Nucleus accumbens (tissue), 56 donors: ENCODE measurements around the gene FUCA1.
"Not testable (repeated sequence)": the region's sequence is repeated elsewhere in the genome, so short reads cannot be mapped to it uniquely, and the experiment has no call there.

ENCODE experiments used
- DNase-seq, 56 donors: peaks; one replicate each; lab custom pipeline; 2025; lab: John Stamatoyannopoulos, UW

The FUCA1 gene

GRCh38 chr1:23847482-23848095 is 20.5 kb downstream of the FUCA1 start:
- DNase-seq: not testable (repeated sequence)

DNA sequence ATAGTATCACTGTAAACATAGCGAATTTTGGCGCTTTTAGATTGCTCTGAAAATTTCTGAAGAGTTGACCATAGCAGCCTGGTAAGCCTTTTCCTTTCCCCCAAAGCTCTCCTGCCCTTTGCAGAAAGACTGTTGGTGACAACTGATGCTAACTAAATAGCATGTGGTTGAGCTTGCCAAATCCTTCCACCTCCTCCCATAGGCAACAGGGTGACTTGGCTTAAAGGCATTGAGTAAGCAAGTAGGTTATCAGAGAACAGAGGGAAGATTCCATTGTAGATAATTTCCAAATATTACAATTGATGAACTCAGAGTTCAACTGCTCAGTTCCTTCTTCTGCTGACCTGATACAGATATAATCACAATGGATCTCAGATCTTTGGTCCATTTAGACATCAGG is 22.9 kb downstream of the FUCA1 start:
- no peak for DNase-seq

GRCh38 chr1:23843644-23844043 is 24.4 kb downstream of the FUCA1 start:
- no peak for DNase-seq

DNA sequence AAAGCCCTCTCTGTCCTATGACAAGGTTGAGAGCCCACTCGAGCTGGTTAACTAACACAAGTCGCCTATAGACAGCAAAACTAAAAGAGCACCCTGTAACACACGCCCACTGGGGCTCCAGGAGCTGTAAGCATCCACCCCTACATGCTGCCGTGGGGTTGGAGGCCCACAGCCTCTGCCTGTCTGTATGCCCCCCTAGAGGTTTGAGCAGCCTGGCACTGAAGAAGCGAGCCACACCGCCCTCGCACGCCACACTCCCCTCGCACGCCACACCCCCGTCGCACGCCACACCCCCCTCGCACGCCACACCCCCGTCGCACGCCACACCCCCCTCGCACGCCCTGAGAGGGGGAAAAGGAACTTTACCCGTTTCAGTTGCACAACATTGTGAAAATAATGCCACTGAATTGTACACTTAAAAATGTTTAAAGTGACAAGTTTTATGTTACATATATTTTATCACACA is 29.7 kb downstream of the FUCA1 start:
- DNase-seq: peak in 33 of 56 donors; percentile 1 to 62 (median 20)

DNA sequence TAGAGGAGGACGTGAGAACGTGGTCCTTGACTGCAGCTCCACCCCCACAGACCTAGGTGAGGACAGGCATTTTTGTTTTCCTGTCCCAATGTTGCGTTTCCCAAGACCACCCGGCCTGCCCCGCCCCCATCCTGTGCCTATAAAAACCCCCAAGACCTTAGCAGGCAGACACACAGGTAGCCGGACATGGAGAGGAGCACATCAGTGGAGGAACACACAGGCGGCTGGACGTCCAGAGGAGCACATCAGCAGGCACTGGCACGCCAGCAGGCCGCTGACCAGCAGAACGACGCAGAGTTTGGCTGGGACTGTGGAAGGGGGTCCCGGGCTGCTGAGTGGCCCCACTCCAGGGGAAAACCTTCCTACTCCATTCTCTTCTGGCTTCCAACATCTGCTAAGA is 30.2 kb downstream of the FUCA1 start:
- DNase-seq: no peak

DNA sequence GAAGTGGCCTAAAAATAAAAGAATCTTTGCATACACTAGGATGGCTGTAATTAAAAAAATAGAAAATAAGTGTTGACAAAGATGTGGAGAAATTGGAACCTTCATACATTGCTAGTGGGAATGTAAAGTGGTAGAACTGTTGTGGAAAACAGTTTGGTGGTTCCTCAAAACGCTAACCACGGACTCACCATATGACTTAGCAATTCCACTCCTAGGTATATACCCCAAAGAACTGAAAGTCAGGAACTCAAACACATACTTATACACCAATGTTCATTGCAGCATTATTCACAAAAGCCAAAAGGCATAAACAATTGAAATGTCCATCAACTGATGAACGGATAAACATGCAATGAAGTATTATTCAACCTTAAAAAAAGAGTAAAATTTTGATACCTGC is 32.1 kb downstream of the FUCA1 start:
- no peak for DNase-seq

DNA sequence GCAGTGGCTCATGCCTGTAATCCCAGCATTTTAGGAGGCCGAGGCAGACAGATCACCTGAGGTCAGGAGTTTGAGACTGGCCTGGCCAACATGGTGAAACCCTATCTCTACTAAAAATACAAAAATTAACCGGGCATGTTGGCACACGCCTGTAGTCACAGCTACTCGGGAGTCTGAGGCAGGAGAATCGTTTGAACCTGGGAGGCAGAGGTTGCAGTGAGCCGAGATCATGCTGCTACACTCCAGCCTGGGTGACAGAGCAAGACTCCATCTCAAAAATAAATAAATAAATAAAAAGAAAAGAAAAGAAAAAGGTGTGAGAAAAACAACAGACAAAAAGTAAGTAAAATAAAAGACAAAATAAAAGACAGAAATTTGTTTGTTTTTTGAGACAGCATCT is 33.9 kb downstream of the FUCA1 start:
- DNase-seq: not testable (repeated sequence)

GRCh38 chr1:23827717-23828116 is 40.4 kb downstream of the FUCA1 start:
- no peak for DNase-seq

DNA sequence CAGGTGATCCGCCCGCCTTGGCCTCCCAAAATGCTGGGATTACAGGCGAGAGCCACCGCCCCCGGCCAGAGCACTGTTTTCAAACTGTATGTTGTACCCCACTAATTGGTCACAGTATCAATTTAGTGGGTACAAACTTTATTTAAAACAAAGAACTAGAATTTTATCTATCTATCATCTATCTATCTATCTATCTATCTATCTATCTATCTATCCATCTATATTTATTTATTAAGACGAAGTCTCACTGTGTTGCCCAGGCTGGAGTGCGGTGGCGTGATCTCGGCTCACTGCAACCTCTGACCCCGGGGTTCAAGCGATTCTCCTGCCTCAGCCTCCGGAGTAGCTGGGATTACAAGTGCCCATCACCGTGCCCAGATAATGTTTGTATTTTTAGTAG is 41.5 kb downstream of the FUCA1 start:
- DNase-seq: not testable (repeated sequence)

- DNase-seq: peak in 1 of 56 donors; percentile 40
These were observed 42.1 kb downstream of the FUCA1 start for GRCh38 chr1:23825762-23826522.

DNA sequence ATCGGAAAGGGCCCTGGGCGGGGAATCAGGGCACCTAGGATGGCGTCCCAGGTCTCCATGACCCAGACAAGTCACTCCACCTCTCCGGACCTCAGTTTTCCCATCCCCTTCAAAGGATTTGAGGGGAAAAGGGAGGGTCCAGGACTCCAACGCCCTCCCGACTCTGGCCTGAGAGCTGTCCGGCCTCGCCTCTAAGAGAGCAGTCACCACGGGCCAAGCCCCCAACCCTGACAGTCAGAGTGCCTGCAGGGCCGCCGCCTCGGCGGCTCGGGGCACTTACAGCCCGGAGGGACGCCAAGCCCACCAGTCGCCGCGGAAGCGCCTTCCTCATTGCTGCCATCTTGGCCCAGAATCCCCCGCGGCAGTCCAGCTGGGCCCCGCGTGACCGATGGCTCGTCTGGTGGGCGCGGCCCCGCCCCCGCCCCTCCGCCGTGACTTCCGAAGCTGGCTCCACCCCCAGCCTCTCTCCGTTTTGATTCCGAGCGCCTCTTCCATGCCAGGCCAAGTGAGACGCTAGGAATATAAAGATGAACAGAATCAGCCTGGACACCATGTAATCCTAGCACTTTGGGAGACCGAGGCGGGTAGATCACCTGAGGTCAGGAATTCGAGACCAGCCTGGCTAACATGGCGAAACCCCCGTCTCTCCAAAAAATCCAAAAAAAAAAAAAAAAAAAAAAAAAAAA is 42.9 kb downstream of the FUCA1 start, which contains the start of gene HMGCL:
TSS of gene HMGCL (minus strand) at position 354 of the 686 bp plus-strand sequence. CDS start at position 340, 14 bp downstream.
- DNase-seq: peak in 55 of 56 donors; percentile 20 to 95 (median 84)

GRCh38 chr1:23824711-23825075 is 43.4 kb downstream of the FUCA1 start:
- DNase-seq: no peak

GRCh38 chr1:23823767-23824166 is 44.3 kb downstream of the FUCA1 start:
- no peak for DNase-seq

- DNase-seq: no peak
These were observed 50.5 kb downstream of the FUCA1 start for GRCh38 chr1:23817633-23818032.

DNA sequence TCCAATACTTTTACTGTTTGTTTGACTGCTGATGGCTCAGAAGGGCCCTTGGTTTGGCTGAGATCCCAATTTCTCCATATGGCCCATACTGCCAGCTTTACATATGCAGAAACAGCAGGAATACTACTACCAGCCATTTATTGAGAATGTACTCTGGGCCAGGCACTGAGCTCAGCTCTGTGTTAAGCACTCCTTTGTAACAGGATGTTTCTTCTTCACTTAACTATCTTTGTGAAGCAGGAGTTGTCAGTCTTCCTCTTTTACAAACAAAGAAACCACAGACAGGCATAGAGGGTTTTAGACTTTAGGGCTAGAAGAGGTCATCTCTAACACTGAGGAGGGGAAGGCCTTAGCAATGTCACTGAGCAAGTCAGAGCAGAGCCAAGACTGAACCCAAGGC is 51.2 kb downstream of the FUCA1 start:
- no peak for DNase-seq

GRCh38 chr1:23816361-23816760 is 51.7 kb downstream of the FUCA1 start:
- DNase-seq: no peak

GRCh38 chr1:23814016-23814415 is 54.1 kb downstream of the FUCA1 start:
- DNase-seq: no peak

GRCh38 chr1:23810818-23811540 is 57.1 kb downstream of the FUCA1 start:
- peak in 12 of 56 donors; percentile 8 to 36 (median 18) for DNase-seq

- DNase-seq: peak in 35 of 56 donors; percentile 7 to 68 (median 27)
These were observed 58.3 kb downstream of the FUCA1 start for GRCh38 chr1:23809751-23810171.

DNA sequence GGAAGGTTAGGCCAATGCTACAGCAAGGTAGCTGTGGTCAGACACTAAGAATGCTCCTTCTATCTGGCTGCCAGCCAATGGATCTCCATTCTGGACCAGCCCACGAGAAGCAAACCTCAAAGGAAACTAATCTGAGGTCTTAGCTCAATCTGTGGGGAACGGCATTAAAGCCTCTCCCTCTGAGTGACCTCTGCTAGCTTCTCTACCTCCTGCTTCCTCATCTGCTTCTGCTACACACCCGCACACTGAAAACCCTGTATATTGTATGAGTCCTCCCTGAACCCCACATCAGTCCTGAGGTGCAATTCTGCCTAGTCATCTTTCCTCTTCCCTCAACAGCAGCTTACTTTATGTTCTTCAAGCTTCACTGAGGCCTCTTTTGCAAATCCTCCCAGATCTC is 60.6 kb downstream of the FUCA1 start:
- no peak for DNase-seq

DNA sequence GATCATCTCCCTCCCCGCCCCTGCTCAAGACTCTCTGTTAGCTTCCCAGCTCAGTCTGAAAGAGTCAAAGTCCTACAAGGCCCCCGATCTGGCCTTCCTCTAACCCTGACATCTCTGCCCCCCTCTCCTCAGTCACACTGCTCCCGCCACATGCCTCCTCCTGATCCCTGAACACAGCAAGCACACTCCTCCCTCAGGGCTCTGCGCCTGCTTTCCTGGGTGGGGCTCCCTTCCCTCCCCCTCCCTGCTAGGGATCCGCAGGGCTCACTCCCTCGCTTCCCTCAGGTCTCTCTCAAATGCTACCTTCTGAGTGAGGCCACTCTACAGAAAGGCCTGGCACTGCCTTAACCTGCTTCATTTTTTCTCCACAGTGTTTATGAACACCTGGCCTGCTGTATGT is 61.8 kb downstream of the FUCA1 start:
- DNase-seq: no peak
